Neuronal stem cell (in vitro differentiated cells): Measurements from ENCODE around the gene PITPNM3.

Source experiments
- DNase-seq: peaks from one replicate; pipeline ENCODE4 v3.0.0-alpha.2; 2013; ENCODE audit warnings: low spot score
- H2AFZ ChIP-seq: one replicate; pipeline ENCODE4 v1.6.1; 2013; ENCODE audit warnings: mild to moderate bottlenecking, low read length, inconsistent platforms
- H2AK5ac ChIP-seq: 2 replicates; pipeline ENCODE4 v1.6.1; 2013; ENCODE audit warnings: low read depth, mild to moderate bottlenecking, inconsistent platforms, low read length, moderate library complexity, mixed read lengths
- H2BK120ac ChIP-seq: 2 replicates; pipeline ENCODE4 v1.6.1; 2013; ENCODE audit warnings: low read depth, mild to moderate bottlenecking, inconsistent platforms, low read length, moderate library complexity, mixed read lengths
- H2BK12ac ChIP-seq: one replicate; pipeline ENCODE4 v1.6.1; 2013; ENCODE audit warnings: low read length, inconsistent platforms
- H2BK15ac ChIP-seq: 2 replicates; pipeline ENCODE4 v1.6.1; 2013; ENCODE audit warnings: mild to moderate bottlenecking, low read length, inconsistent platforms, mixed read lengths
- H2BK5ac ChIP-seq: one replicate; pipeline ENCODE4 v1.6.1; 2013; ENCODE audit warnings: inconsistent platforms, mild to moderate bottlenecking, low read length, moderate library complexity
- H3K14ac ChIP-seq: one replicate; pipeline ENCODE4 v1.6.1; 2013; ENCODE audit warnings: low read length, inconsistent platforms
- H3K18ac ChIP-seq: 2 replicates; pipeline ENCODE4 v1.6.1; 2013; ENCODE audit warnings: low read length, inconsistent platforms
- H3K23ac ChIP-seq: 2 replicates; pipeline ENCODE4 v1.6.1; 2013; ENCODE audit warnings: low read depth, mild to moderate bottlenecking, mixed read lengths, low read length, inconsistent platforms; ENCODE audit not compliant: poor library complexity
- H3K27ac ChIP-seq: replicated peaks from 3 replicates; pipeline ENCODE4 v1.5.1; 2013; ENCODE audit warnings: low read length, inconsistent platforms
- H3K27me3 ChIP-seq, 3 experiments: 2 replicates each; pipeline ENCODE4 v1.6.1; 2013; ENCODE audit warnings: low read length in 3 of 3, mild to moderate bottlenecking in 2 of 3, inconsistent platforms in 1 of 3, low read depth in 1 of 3, mixed read lengths in 1 of 3, moderate library complexity in 1 of 3; ENCODE audit not compliant: control insufficient read depth in 3 of 3, insufficient read depth in 3 of 3
- H3K36me3 ChIP-seq, 2 donors: replicated peaks in 1 of 2; 2 replicates each; pipeline ENCODE4 v1.6.1; 2013; ENCODE audit warnings: low read length in 2 of 2; ENCODE audit not compliant: control insufficient read depth in 2 of 2, insufficient read depth in 2 of 2
- H3K4ac ChIP-seq: 2 replicates; pipeline ENCODE4 v1.6.1; 2013; ENCODE audit warnings: inconsistent platforms, mild to moderate bottlenecking, low read length, moderate library complexity
- H3K4me1 ChIP-seq, 2 donors: 1 replicate in 1 of 2; 2 replicates in 1 of 2; pipeline ENCODE4 v1.6.1; 2013; ENCODE audit warnings: low read length in 2 of 2, low read depth in 1 of 2; ENCODE audit not compliant: control insufficient read depth in 2 of 2, insufficient read depth in 1 of 2
- H3K4me2 ChIP-seq: one replicate; pipeline ENCODE4 v1.6.1; 2013; ENCODE audit warnings: mild to moderate bottlenecking, low read length, inconsistent platforms; ENCODE audit not compliant: insufficient read depth, poor library complexity, severe bottlenecking
- H3K4me3 ChIP-seq, 2 donors: 2 replicates each; pipeline ENCODE4 v1.5.1; 2013; ENCODE audit warnings: low read length in 2 of 2, mild to moderate bottlenecking in 2 of 2, inconsistent platforms in 1 of 2, moderate library complexity in 1 of 2
- H3K79me1 ChIP-seq: one replicate; pipeline ENCODE4 v1.6.1; 2013; ENCODE audit warnings: low read depth, mild to moderate bottlenecking, inconsistent platforms, low read length, moderate library complexity
- H3K9ac ChIP-seq: one replicate; pipeline ENCODE4 v1.6.1; 2013; ENCODE audit warnings: mild to moderate bottlenecking, low read depth, low read length, inconsistent platforms; ENCODE audit not compliant: poor library complexity
- H3K9me3 ChIP-seq, 2 donors: replicated peaks in 1 of 2; 2 replicates each; pipeline versions ENCODE3 to v1.6.1; 2013; ENCODE audit warnings: low read length in 2 of 2, mild to moderate bottlenecking in 2 of 2, inconsistent platforms in 1 of 2, low read depth in 1 of 2, mixed read lengths in 1 of 2, moderate library complexity in 1 of 2; ENCODE audit not compliant: control insufficient read depth in 2 of 2, insufficient read depth in 1 of 2
- H4K8ac ChIP-seq: one replicate; pipeline ENCODE4 v1.6.1; 2013; ENCODE audit warnings: low read depth, mild to moderate bottlenecking, inconsistent platforms, low read length, moderate library complexity
- H4K91ac ChIP-seq: one replicate; pipeline ENCODE4 v1.6.1; 2013; ENCODE audit warnings: low read length, low read depth, mild to moderate bottlenecking, inconsistent platforms; ENCODE audit not compliant: poor library complexity
- WGBS, 2 donors: extraction: QIAGEN DNeasy Blood & Tissue Kit; methylation state at CpG; one replicate each; pipeline ENCODE4 v1.1.7; 2013; ENCODE audit warnings: missing lambda C conversion rate in 2 of 2, mixed read lengths in 1 of 2; ENCODE audit not compliant: insufficient read length in 2 of 2, insufficient replicate concordance in 1 of 2; ENCODE audit errors: extremely low coverage in 2 of 2; 5-methylcytosine and 5-hydroxymethylcytosine counted together

The PITPNM3 gene

GRCh38 chr17:6450926-6451832 is 105.2 kb downstream of the PITPNM3 start:
- Histone ChIP-seq H2AFZ (no peak overlapping the region), H3K4me3 (no peak overlapping the region), H3K9ac (no peak overlapping the region), H3K23ac (no peak overlapping the region), H3K4ac (no peak overlapping the region), H3K36me3 (peaks cover 35 to 62% of the 10 kb centered on the region in 2 donors), H4K91ac (no peak overlapping the region), H3K18ac (no peak overlapping the region), H3K79me1 (no peaks in the 10 kb centered on the region), H4K8ac (no peak overlapping the region), H2AK5ac (no peak overlapping the region), H3K14ac (no peak overlapping the region), H3K9me3 (no peaks in the 10 kb centered on the region), H2BK12ac (no peak overlapping the region), H3K27me3 (no peaks in the 10 kb centered on the region), H3K27ac (no peak overlapping the region), H3K4me2 (no peak overlapping the region), H2BK120ac (no peak overlapping the region), H3K4me1 (peaks cover 21 to 33% of the 10 kb centered on the region in 2 donors), H2BK5ac (no peak overlapping the region), H2BK15ac (no peak overlapping the region)
- no CpG with 5 or more reads among the region's 12 CpGs for WGBS, 2 donors
- no peak for DNase-seq

DNA sequence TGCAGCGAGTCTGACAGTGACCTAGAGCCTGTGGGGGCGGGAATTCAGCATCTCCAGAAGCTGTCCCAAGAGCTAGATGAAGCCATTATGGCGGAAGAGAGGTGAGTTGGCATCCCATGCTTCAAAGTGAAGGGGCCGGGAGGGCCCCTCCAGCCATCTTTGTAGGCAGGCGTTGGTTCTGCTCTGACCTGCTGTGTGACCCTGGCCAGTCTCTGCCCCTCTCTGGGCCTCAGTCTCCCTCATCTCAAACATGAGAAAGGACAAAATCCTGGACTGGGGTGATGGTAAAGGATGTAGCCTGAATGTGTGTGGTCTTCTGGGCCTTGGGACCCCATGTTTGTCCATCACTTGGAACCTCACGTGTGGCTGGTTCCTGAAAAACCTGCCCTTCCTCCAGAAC is 107.0 kb downstream of the PITPNM3 start:
- peaks cover 4% of the 10 kb centered on the region for H3K79me1 ChIP-seq
- H2AFZ ChIP-seq: no peak overlapping the region
- H3K18ac ChIP-seq: no peak overlapping the region
- no peak overlapping the region for H2AK5ac ChIP-seq
- whole genome bisulfite sequencing, 2 donors: no CpG with 5 or more reads among the region's 6 CpGs
- H3K9ac ChIP-seq: no peak overlapping the region
- no peak overlapping the region for H2BK12ac ChIP-seq
- H3K4me3 ChIP-seq: no peak overlapping the region
- no peak overlapping the region for H2BK120ac ChIP-seq
- no peak for DNase-seq
- no peak overlapping the region for H4K91ac ChIP-seq
- no peak overlapping the region for H3K27ac ChIP-seq
- no peak overlapping the region for H3K23ac ChIP-seq
- H4K8ac ChIP-seq: no peak overlapping the region
- peaks cover 26 to 40% of the 10 kb centered on the region in 2 donors for H3K4me1 ChIP-seq
- no peak overlapping the region for H3K4ac ChIP-seq
- H3K27me3 ChIP-seq: no peaks in the 10 kb centered on the region
- no peak overlapping the region for H2BK5ac ChIP-seq
- H3K9me3 ChIP-seq: no peaks in the 10 kb centered on the region
- no peak overlapping the region for H3K4me2 ChIP-seq
- H3K36me3 ChIP-seq: peaks cover 42 to 75% of the 10 kb centered on the region in 2 donors
- H2BK15ac ChIP-seq: no peak overlapping the region
- no peak overlapping the region for H3K14ac ChIP-seq

GRCh38 chr17:6448473-6448872 is 107.9 kb downstream of the PITPNM3 start:
- no peak overlapping the region for H2BK15ac ChIP-seq
- no peak for DNase-seq

DNA sequence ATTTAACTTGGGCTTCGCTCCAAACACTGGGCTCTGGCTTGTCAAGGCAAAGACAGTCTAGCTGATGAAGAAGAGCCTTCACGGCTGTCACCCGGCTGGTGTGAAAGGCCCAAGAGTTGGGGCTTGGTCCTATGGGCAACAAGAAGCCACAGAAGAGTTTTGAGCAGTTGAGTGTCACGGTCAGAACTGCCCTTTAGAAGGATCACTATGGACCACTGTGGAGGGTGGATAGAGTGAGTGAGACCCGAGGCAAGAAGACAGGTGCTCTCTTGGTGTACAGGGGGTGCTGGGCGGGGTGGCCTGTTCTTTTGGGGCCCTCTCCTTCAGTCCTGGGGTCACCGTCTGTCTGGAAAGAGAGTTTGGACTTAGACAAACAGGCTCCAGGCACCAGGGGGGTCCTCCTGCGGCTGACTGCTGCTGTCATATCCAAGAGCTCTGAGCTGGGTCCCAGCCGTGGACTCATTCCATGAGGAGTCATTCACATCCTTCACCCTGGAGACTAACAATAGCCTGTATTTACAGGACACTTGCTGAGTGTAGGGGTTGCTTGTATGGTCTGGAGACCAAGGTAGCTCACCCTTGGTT is 109.7 kb downstream of the PITPNM3 start:
- peaks cover 14 to 32% of the 10 kb centered on the region in 2 donors for H3K4me1 ChIP-seq
- no peak overlapping the region for H2AK5ac ChIP-seq
- no peak overlapping the region for H2BK5ac ChIP-seq
- no peak overlapping the region for H3K23ac ChIP-seq
- no peak overlapping the region for H3K4me2 ChIP-seq
- no peak overlapping the region for H4K8ac ChIP-seq
- peaks cover 40 to 66% of the 10 kb centered on the region in 2 donors for H3K36me3 ChIP-seq
- peaks cover 4% of the 10 kb centered on the region for H3K79me1 ChIP-seq
- no CpG with 5 or more reads among the region's 9 CpGs for WGBS, 2 donors
- H2BK15ac ChIP-seq: no peak overlapping the region
- DNase-seq: no peak
- H3K14ac ChIP-seq: no peak overlapping the region
- H3K4ac ChIP-seq: no peak overlapping the region
- H3K9me3 ChIP-seq: peaks cover 0 to 1% of the 10 kb centered on the region in 2 donors
- no peak overlapping the region for H2AFZ ChIP-seq
- no peak overlapping the region for H3K18ac ChIP-seq
- H3K27me3 ChIP-seq: no peaks in the 10 kb centered on the region
- H4K91ac ChIP-seq: no peak overlapping the region
- no peak overlapping the region for H3K27ac ChIP-seq
- no peak overlapping the region for H2BK120ac ChIP-seq
- no peak overlapping the region for H2BK12ac ChIP-seq
- H3K4me3 ChIP-seq: no peak overlapping the region
- no peak overlapping the region for H3K9ac ChIP-seq

More at GRCh38 chr17:6448473-6448872, 107.9 kb downstream of the PITPNM3 start:
- no peak overlapping the region for H3K4me2 ChIP-seq
- no peak overlapping the region for H3K23ac ChIP-seq
- WGBS, 2 donors: no CpG with 5 or more reads among the region's 6 CpGs
- no peak overlapping the region for H3K14ac ChIP-seq
- H3K79me1 ChIP-seq: peaks cover 4% of the 10 kb centered on the region
- no peak overlapping the region for H2AK5ac ChIP-seq
- H3K4ac ChIP-seq: no peak overlapping the region
- no peak overlapping the region for H3K27ac ChIP-seq
- no peak overlapping the region for H4K8ac ChIP-seq
- H2BK12ac ChIP-seq: no peak overlapping the region
- H3K4me1 ChIP-seq: peaks cover 23 to 40% of the 10 kb centered on the region in 2 donors
- H3K9me3 ChIP-seq: no peaks in the 10 kb centered on the region
- H2BK5ac ChIP-seq: no peak overlapping the region
- no peak overlapping the region for H3K4me3 ChIP-seq
- H2BK120ac ChIP-seq: no peak overlapping the region
- H3K27me3 ChIP-seq: no peaks in the 10 kb centered on the region
- no peak overlapping the region for H3K18ac ChIP-seq
- H2AFZ ChIP-seq: no peak overlapping the region
- H3K36me3 ChIP-seq: peaks cover 42 to 75% of the 10 kb centered on the region in 2 donors
- H3K9ac ChIP-seq: no peak overlapping the region
- no peak overlapping the region for H4K91ac ChIP-seq
